Endothelial cell of umbilical vein (primary cell): ENCODE data around the gene CLEC16A.
"Not testable (repeated sequence)": the region's sequence is repeated elsewhere in the genome, so short reads cannot be mapped to it uniquely, and the experiment has no call there.

Experiments
- EZH2 ChIP-seq: IDR thresholded peaks from 2 replicates; pipeline ENCODE4 v1.6.1; 2012; ENCODE audit warnings: borderline replicate concordance, low read depth, mild to moderate bottlenecking, moderate library complexity, low read length, inconsistent platforms; ENCODE audit not compliant: severe bottlenecking
- GATA2 ChIP-seq: IDR thresholded peaks from 2 replicates; pipeline ENCODE4 v1.7.0; 2011; ENCODE audit warnings: low read depth, mild to moderate bottlenecking, moderate library complexity, mixed read lengths, low read length; ENCODE audit not compliant: insufficient read length, insufficient read depth
- JUN ChIP-seq: IDR thresholded peaks from 2 replicates; pipeline ENCODE4 v1.6.1; 2011; ENCODE audit warnings: borderline replicate concordance, low read depth; ENCODE audit not compliant: insufficient read length, insufficient read depth
- MYC ChIP-seq: IDR thresholded peaks from one replicate; pipeline ENCODE4 v1.6.1; 2011; ENCODE audit warnings: mild to moderate bottlenecking, low read depth, low read length
- POLR2A ChIP-seq: IDR thresholded peaks from 2 replicates; pipeline ENCODE4 v1.6.1; 2012; ENCODE audit warnings: low read depth, mild to moderate bottlenecking, control low read depth, low read length
- TF ChIP-seq, protein P1 (sequence below), 2 donors: IDR thresholded peaks; 1 replicate in 1 of 2; 2 replicates in 1 of 2; pipeline ENCODE4 v1.5.1; 2011; ENCODE audit warnings: low read length in 2 of 2, mild to moderate bottlenecking in 2 of 2, moderate library complexity in 2 of 2, control low read depth in 1 of 2, inconsistent platforms in 1 of 2, low read depth in 1 of 2; ENCODE audit not compliant: insufficient read depth in 1 of 2; ENCODE audit errors: extremely low read depth in 1 of 2

DNA sequence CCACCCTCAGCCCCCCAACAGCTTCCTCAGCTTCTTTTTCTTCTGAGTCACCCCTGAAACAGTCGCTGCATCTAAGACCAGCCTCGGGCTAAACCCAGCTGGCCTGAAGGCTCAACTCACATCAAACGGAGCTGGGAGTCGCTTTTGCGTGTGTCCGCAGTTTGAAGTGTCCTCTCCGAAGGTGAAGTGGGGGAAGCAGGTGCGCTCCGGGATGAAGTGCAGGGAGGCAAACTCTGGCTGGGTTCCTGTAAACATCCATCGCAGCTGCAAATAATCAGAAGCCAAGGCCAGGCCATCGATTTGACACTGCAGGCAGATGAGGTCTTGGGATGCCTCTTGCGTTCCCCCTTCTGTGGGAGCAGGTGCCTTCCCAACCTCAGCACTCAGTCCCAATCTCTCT is 15.3 kb upstream of the CLEC16A start:
- TF ChIP-seq, protein P1, sequence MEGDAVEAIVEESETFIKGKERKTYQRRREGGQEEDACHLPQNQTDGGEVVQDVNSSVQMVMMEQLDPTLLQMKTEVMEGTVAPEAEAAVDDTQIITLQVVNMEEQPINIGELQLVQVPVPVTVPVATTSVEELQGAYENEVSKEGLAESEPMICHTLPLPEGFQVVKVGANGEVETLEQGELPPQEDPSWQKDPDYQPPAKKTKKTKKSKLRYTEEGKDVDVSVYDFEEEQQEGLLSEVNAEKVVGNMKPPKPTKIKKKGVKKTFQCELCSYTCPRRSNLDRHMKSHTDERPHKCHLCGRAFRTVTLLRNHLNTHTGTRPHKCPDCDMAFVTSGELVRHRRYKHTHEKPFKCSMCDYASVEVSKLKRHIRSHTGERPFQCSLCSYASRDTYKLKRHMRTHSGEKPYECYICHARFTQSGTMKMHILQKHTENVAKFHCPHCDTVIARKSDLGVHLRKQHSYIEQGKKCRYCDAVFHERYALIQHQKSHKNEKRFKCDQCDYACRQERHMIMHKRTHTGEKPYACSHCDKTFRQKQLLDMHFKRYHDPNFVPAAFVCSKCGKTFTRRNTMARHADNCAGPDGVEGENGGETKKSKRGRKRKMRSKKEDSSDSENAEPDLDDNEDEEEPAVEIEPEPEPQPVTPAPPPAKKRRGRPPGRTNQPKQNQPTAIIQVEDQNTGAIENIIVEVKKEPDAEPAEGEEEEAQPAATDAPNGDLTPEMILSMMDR (IDR thresholded peaks at IDR 0.05; ENCODE audit: extremely low read depth in 1 of 2, insufficient read depth in 1 of 2, low read depth in 1 of 2, low read length in 2 of 2) = not testable (repeated sequence)
- TF ChIP-seq JUN, MYC, EZH2, GATA2, POLR2A: not testable (repeated sequence)
